ENCODE results near the gene GAN.

The GAN gene

DNA sequence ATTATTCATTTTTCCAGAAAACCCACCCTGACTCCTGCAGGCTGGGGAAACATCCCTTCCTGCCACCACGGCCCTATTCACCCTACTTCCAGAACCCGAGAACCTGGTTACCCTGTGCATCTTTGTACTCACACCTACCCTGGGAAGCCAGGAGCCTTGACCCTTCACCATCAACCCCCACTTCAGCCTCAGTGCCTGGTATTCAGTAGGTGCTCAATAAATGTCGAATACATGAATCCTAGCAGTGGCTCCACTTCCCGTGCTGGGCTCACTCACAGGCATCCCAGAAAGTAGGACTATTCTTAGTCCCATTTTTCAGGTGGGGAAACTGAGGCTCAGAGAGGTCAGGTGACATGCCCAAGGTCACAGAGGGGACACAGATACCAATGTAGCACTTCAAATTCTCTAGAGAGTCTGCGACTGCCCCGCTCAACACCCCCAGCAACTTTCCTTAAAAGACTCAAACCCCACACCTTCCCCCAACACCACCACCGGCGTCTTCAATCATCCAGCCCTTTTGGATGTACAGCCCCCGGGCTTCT is 93.7 kb downstream of the GAN start:
- TF ChIP-seq, protein P1, sequence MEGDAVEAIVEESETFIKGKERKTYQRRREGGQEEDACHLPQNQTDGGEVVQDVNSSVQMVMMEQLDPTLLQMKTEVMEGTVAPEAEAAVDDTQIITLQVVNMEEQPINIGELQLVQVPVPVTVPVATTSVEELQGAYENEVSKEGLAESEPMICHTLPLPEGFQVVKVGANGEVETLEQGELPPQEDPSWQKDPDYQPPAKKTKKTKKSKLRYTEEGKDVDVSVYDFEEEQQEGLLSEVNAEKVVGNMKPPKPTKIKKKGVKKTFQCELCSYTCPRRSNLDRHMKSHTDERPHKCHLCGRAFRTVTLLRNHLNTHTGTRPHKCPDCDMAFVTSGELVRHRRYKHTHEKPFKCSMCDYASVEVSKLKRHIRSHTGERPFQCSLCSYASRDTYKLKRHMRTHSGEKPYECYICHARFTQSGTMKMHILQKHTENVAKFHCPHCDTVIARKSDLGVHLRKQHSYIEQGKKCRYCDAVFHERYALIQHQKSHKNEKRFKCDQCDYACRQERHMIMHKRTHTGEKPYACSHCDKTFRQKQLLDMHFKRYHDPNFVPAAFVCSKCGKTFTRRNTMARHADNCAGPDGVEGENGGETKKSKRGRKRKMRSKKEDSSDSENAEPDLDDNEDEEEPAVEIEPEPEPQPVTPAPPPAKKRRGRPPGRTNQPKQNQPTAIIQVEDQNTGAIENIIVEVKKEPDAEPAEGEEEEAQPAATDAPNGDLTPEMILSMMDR (IDR thresholded peaks at IDR 0.05; ENCODE audit: extremely low read depth, missing control alignments), result no peak
- DNase-seq (ENCODE audit: low spot score), result no peak

DNA sequence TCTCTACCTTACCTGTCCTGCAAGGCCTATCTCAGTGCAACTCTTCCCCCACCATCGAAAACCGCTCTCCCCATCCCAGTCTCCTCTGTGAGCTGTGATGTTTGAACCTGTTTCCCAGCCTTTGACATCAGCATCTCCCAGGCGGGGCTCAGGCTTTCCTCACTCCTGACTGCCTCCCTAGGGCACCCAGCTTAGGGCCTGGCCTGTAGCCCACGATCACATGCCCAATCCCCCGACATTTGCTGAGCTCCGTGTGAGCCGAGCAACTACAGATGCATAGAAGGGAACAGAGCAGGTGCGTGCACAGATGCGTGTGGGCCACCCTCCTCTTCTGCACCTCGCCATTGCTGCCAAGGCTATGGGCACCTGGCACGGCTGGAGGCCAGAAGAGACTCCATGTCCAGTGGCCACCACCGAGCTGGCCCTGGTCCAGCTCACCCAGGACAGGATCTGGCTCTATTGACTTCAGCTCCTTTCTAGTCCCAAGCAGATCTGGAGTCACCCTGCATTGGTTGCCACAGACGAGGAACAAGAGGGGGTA is 94.3 kb downstream of the GAN start:
- no peak for DNase-seq (ENCODE audit: low spot score)
- TF ChIP-seq, protein P1 (IDR thresholded peaks at IDR 0.05; ENCODE audit: extremely low read depth, missing control alignments), result no peak

DNA sequence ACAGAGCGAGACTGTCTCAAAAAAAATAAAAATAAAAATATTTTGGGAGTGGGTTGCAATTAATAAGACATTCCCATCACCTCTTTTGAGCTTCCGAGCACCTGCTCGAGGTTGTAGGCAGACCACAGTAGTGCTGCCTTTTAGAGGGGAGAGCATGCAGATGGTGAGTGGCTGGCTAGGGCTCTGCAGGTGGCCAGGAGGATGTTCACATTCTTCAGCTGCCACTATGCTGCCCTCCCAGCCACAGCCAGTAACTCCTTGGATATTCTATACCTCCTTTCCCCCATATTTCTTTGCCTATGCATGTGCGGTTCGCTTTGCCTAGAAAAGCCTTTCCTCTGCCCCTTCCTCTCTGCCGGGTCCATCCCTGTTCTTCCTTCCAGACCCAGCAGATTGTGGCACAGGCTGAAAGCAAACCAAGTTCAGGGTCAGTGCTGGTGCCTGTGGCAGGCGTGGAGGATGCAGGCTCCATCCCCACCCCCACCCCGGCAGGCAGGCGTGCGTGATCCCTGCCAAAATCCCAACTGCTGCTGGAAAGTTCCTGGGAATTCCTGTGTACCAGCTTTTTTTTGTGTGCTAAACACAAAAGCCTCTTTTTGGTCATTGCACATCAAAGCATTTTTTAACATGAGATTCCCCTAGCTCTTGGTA is 96.0 kb downstream of the GAN start:
- DNase-seq (ENCODE audit: low spot score), result no peak
- TF ChIP-seq, protein P1 (IDR thresholded peaks at IDR 0.05; ENCODE audit: extremely low read depth, missing control alignments), result no peak

DNA sequence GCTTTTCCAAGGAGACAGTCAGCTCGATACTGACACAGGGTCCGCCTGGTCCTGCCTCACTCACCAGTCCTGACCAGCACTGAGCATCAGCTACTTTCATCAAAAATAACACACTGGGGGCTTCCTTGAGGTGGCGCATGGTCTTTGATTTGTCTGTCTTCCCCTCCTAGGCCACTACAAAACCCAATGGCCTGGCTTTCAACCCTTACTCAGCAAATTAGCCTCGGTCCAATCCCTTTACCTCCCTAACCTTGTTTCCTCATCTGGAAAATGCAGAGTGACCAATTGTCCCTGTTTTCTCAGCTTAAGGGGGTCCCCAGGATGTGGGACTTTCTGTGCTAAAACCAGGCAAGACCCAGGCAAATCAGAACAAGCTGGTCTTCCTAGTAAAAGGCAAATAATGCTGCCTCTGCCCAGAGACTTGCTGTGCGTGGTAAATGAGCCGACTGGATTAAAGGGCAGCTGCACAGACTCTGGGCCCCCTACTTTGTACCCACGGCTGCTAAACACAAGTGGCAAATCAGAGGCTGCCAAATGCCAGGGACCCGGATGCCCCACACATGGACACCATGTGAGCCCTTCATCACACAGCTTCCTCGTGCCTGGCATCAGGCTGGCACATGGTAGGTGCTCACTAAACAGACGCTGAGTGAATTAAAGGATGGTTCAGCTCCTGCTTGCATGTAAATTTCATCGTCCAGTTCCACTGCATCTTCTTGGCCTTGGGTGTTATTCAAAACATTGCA is 98.7 kb downstream of the GAN start:
- no peak for DNase-seq (ENCODE audit: low spot score)
- TF ChIP-seq, protein P1 (IDR thresholded peaks at IDR 0.05; ENCODE audit: extremely low read depth, missing control alignments), result no peak

DNA sequence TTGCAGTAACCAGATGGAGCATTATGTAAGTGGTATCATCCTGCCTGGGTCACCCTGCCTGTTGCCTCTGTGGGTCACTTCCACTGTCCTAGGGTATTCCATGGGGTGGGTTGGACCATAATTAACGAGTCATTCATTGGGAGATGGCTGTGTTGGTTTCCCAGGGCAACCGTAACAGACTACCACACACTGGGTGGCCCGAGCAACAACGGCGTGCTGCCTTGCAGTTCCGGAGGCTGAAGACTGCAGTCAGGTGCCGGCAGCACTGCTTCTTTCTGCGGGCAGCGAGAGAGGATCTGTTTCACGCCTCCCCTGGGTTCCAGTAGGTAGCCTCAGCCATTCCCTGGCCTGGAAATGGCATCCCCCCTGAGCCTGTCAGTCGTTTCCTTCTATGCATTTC is 101.0 kb downstream of the GAN start:
- TF ChIP-seq, protein P1 (IDR thresholded peaks at IDR 0.05; ENCODE audit: extremely low read depth, missing control alignments), result no peak
- DNase-seq (ENCODE audit: low spot score), result no peak

DNA sequence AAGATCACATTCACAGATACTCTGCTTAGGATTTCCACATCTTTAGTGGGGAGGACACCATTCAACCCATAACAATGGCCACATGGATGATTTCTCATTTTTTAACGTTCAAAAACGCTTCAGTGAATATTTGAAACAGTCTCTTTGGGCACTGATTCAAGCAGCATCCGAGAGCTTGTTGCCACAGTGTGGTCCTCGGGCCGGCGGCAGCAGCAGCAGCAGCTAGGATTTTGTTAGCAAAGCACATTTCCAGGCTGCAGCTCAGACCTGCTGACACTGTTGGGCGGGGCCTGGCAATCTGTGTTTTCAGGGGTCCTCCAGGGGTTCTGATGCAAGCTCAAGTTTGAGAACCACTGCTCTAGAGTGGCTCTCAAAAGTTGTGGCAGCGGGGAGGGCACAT is 102.0 kb downstream of the GAN start:
- TF ChIP-seq, protein P1 (IDR thresholded peaks at IDR 0.05; ENCODE audit: extremely low read depth, missing control alignments), result no peak
- DNase-seq (ENCODE audit: low spot score), result no peak

DNA sequence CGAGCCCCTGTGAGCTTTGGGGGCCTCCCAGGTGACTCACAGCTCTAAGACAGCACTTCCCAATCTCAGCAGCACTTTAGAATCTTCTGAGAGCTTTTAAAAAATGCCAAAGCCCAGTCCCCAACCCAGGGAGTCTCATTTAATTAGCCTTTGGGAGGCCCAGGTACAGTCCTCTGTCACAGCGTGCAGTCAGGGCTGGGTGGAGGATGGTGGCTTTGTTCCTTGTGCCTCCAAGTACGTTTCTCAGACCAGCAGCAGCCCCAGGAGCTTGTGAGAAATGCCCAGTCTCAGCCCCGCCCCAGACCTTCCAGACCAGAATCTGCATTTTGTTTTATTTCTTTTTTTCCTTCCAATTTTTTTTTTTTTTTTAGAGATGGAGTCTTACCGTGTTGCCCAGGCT is 102.4 kb downstream of the GAN start:
- TF ChIP-seq, protein P1 (IDR thresholded peaks at IDR 0.05; ENCODE audit: extremely low read depth, missing control alignments), result no peak
- no peak for DNase-seq (ENCODE audit: low spot score)

All from GM20000 (cell line).